A549 (cell line): ENCODE measurements around the gene CHSY3. TPM values are rescaled to one million over a fixed set of nuclear protein-coding genes. Genes with fewer than 3 reads are reported as not detected.

Experiments used
- ATAC-seq, 2 experiments: fragments of 200-7000 bp in 1 of 2; fragments of >200 bp in 1 of 2; cut with Nextera tagmentation in 1 of 2; cut with Tn5 transposase in 1 of 2; 3 replicates each; pipeline versions ENCODE4 v1.8.0 to v1.9.1; 2018 to 2020; ENCODE audit warnings: mild to moderate bottlenecking in 1 of 2, moderate library complexity in 1 of 2
- CTCF ChIA-PET: fragments of 300-600 bp; sonication (Branson Sonifier 250); formaldehyde crosslinking; extraction: SDS; loops from one replicate; lab custom pipeline; 2021; ENCODE audit warnings: antibody characterized with exemption, inconsistent platforms; lab: Yijun Ruan, JAX
- POLR2A ChIA-PET: fragments of 350-600 bp; formaldehyde crosslinking; extraction: SDS; loops from one replicate; lab custom pipeline; 2021; ENCODE audit warnings: antibody characterized with exemption, inconsistent platforms; lab: Yijun Ruan, JAX
- DNase-seq, 2 experiments: peaks; one replicate each; pipeline versions ENCODE4 v3.0.0 to v3.0.0-alpha.2; 2011 to 2016; ENCODE audit warnings: low read depth in 1 of 2, low spot score in 1 of 2
- FAIRE-seq: peaks from 2 replicates; lab custom pipeline; 2011; peaks lifted over from hg19 to GRCh38; lab: Jason Lieb, UNC
- H3K27ac ChIP-seq, 2 experiments: fragments of >200 bp; sonication (Bioruptor Twin); formaldehyde crosslinking; 3 replicates each; pipeline ENCODE4 v1.5.1; 2016 to 2017
- H3K4me1 ChIP-seq: fragments of >200 bp; sonication (Bioruptor Twin); formaldehyde crosslinking; 3 replicates; pipeline ENCODE4 v1.6.1; 2016
- H3K4me2 ChIP-seq: fragments of >200 bp; sonication (Bioruptor Twin); formaldehyde crosslinking; 3 replicates; pipeline ENCODE4 v1.6.1; 2016
- H3K4me3 ChIP-seq: fragments of >200 bp; sonication (Bioruptor Twin); formaldehyde crosslinking; 3 replicates; pipeline ENCODE4 v1.5.1; 2016
- H3K9me3 ChIP-seq: fragments of >200 bp; sonication (Bioruptor Twin); formaldehyde crosslinking; 3 replicates; pipeline ENCODE4 v1.6.1; 2016
- BHLHE40 ChIP-seq: IDR thresholded peaks from 2 replicates; pipeline ENCODE4 v1.6.1; 2012; ENCODE audit warnings: low read depth, low read length, inconsistent platforms
- CBX2 ChIP-seq: fragments of 200-600 bp; sonication (generic); IDR thresholded peaks from 2 replicates; pipeline ENCODE4 v1.6.1; 2016; ENCODE audit warnings: low read depth, mild to moderate bottlenecking, borderline replicate concordance
- CHD4 ChIP-seq: fragments of 200-600 bp; sonication (generic); IDR thresholded peaks from 2 replicates; pipeline ENCODE4 v1.6.1; 2016; ENCODE audit warnings: antibody characterized with exemption, mild to moderate bottlenecking, borderline replicate concordance
- E2F6 ChIP-seq: IDR thresholded peaks from 2 replicates; pipeline ENCODE4 v1.6.1; 2012; ENCODE audit warnings: low read depth, borderline replicate concordance
- EHF ChIP-seq: fragments of 250-450 bp; sonication (Bioruptor Pico); IDR thresholded peaks from 2 replicates; pipeline ENCODE4 v1.5.0; 2020; ENCODE audit warnings: mild to moderate bottlenecking
- EP300 ChIP-seq, 2 experiments: fragments of >200 bp; sonication (Bioruptor Twin); formaldehyde crosslinking; IDR thresholded peaks; 2 replicates in 1 of 2; 3 replicates in 1 of 2; pipeline ENCODE4 v1.6.1; 2016 to 2017
- GATA3 ChIP-seq: IDR thresholded peaks from 2 replicates; pipeline ENCODE4 v1.6.1; 2012; ENCODE audit warnings: borderline replicate concordance
- HES2 ChIP-seq: fragments of >200 bp; sonication (Bioruptor Twin); formaldehyde crosslinking; IDR thresholded peaks from 2 replicates; pipeline ENCODE4 v1.6.1; 2016
- HMGXB4 ChIP-seq: fragments of 250-450 bp; sonication (Bioruptor Pico); IDR thresholded peaks from 2 replicates; pipeline ENCODE4 v1.5.0; 2021; ENCODE audit warnings: mild to moderate bottlenecking, moderate library complexity, borderline replicate concordance
- JUNB ChIP-seq: fragments of >200 bp; sonication (Bioruptor Twin); formaldehyde crosslinking; IDR thresholded peaks from 2 replicates; pipeline ENCODE4 v1.6.1; 2016
- KDM1A ChIP-seq: fragments of 200-600 bp; sonication (generic); IDR thresholded peaks from 2 replicates; pipeline ENCODE4 v1.6.1; 2016; ENCODE audit warnings: low read depth, mild to moderate bottlenecking
- MAFK ChIP-seq: fragments of 450-650 bp; IDR thresholded peaks from 2 replicates; pipeline ENCODE4 v1.6.1; 2014; ENCODE audit not compliant: partially characterized antibody
- MAX ChIP-seq: IDR thresholded peaks from 2 replicates; pipeline ENCODE4 v1.6.1; 2012
- MAZ ChIP-seq: fragments of 150-350 bp; IDR thresholded peaks from 2 replicates; pipeline ENCODE4 v1.6.1; 2014; ENCODE audit warnings: antibody characterized with exemption, low read depth, low read length, borderline replicate concordance
- POLR2A ChIP-seq: IDR thresholded peaks from 2 replicates; pipeline ENCODE4 v1.6.1; 2012; ENCODE audit warnings: mild to moderate bottlenecking, low read length
- REST ChIP-seq: fragments of 200-600 bp; sonication (generic); IDR thresholded peaks from 2 replicates; pipeline ENCODE4 v1.6.1; 2016; ENCODE audit warnings: antibody characterized with exemption, mild to moderate bottlenecking, moderate library complexity
- RFX5 ChIP-seq: fragments of 450-650 bp; IDR thresholded peaks from 2 replicates; pipeline ENCODE4 v1.7.1; 2014; ENCODE audit warnings: antibody characterized with exemption, mild to moderate bottlenecking, moderate library complexity
- RNF2 ChIP-seq: fragments of 200-600 bp; sonication (generic); IDR thresholded peaks from 2 replicates; pipeline ENCODE4 v1.6.1; 2016; ENCODE audit warnings: low read depth, mild to moderate bottlenecking, antibody characterized with exemption, moderate library complexity, borderline replicate concordance
- USF2 ChIP-seq: fragments of 450-650 bp; IDR thresholded peaks from 2 replicates; pipeline ENCODE4 v1.6.1; 2014; ENCODE audit warnings: antibody characterized with exemption
- ZC3H11A ChIP-seq: fragments of 450-650 bp; IDR thresholded peaks from 2 replicates; pipeline ENCODE4 v1.6.1; 2014; ENCODE audit warnings: antibody characterized with exemption, mild to moderate bottlenecking
- ZFP36 ChIP-seq: fragments of 450-650 bp; IDR thresholded peaks from 2 replicates; pipeline ENCODE4 v1.6.1; 2014; ENCODE audit warnings: borderline replicate concordance; ENCODE audit not compliant: partially characterized antibody
- ZNF302 ChIP-seq: fragments of 250-450 bp; sonication (Bioruptor Pico); IDR thresholded peaks from 2 replicates; pipeline ENCODE4 v1.9.0; 2021; ENCODE audit warnings: inconsistent platforms, mild to moderate bottlenecking, moderate library complexity
- WGBS: methylation state at CpG from one replicate; pipeline ENCODE4 v1.1.6; 2017; ENCODE audit errors: missing lambda C conversion rate; 5-methylcytosine and 5-hydroxymethylcytosine counted together
- polyA plus RNA-seq, 4 experiments: library from polyadenylated mRNA; depleted of rRNA in 3 of 4; stranded (reverse); fragments of >200 nt; fragmentation: RNase III in 1 of 4; extraction: RNeasy Plus Mini Kit Qiagen cat#74134 plus additional on column Dnase treatment in 1 of 4; gene quantifications; 2 replicates in 3 of 4; 3 replicates in 1 of 4; pipeline ENCODE4 v1.2.3, GENCODE V29; 2011 to 2017

Gene CHSY3
- polyA plus RNA-seq, 2 of the 4 experiments (the other 2 are of a cell fraction), result 0.06 to 0.12 TPM

- TF ChIP-seq HMGXB4 (no peak), EHF (no peak)
These were observed 237.5 kb downstream of the CHSY3 start (continued) for GRCh38 chr5:130141659-130142320.

GRCh38 chr5:130151239-130151638, 247.0 kb downstream of the CHSY3 start:
- DNase-seq, result no peak
- TF ChIP-seq KDM1A, result no peak
- TF ChIP-seq MAX, result no peak
- no peak for TF ChIP-seq CHD4
- TF ChIP-seq EP300 (IDR thresholded peaks at IDR 0.05), result no peak
- no peak for TF ChIP-seq RFX5
- no peak for TF ChIP-seq RNF2
- TF ChIP-seq CBX2, result no peak
- TF ChIP-seq MAZ, result no peak
- no peak for TF ChIP-seq JUNB
- TF ChIP-seq, all 56 proteins: peak for 0
- H3K27ac ChIP-seq, result no peak overlapping the region
- no peak overlapping the region for H3K4me2 ChIP-seq
- POLR2A ChIA-PET, result no interaction called here
- ATAC-seq (no peak), FAIRE-seq (no peak)
- H3K4me3 ChIP-seq, result no peak overlapping the region
- H3K9me3 ChIP-seq, result no peaks in the 10 kb centered on the region
- no peaks in the 10 kb centered on the region for H3K4me1 ChIP-seq
- CTCF ChIA-PET, result no interaction called here
- 3% methylated on average over 2 of the region's 2 CpGs for WGBS

- POLR2A ChIA-PET, result no interaction called here
These were observed 251.2 kb downstream of the CHSY3 start for GRCh38 chr5:130155345-130156011.

GRCh38 chr5:130158036-130158435, 253.8 kb downstream of the CHSY3 start:
- Histone ChIP-seq H3K4me2 (no peak overlapping the region), H3K9me3 (no peaks in the 10 kb centered on the region), H3K27ac (no peak overlapping the region), H3K4me1 (no peaks in the 10 kb centered on the region), H3K4me3 (no peak overlapping the region)
- ATAC-seq (no peak), DNase-seq (no peak), FAIRE-seq (no peak)
- POLR2A ChIA-PET, result no interaction called here
- 29% methylated on average over 3 of the region's 3 CpGs for WGBS
- CTCF ChIA-PET, result no interaction called here
- TF ChIP-seq ZFP36, result no peak
- TF ChIP-seq ZC3H11A, result no peak
- TF ChIP-seq ZNF302 (CRISPR knock-in tag), result no peak
- TF ChIP-seq BHLHE40, result no peak
- TF ChIP-seq E2F6, result no peak
- no peak for TF ChIP-seq MAFK
- no peak for TF ChIP-seq POLR2A
- no peak for TF ChIP-seq HES2
- TF ChIP-seq REST, result no peak

More at GRCh38 chr5:130155345-130156011, 251.2 kb downstream of the CHSY3 start:
- Histone ChIP-seq H3K27ac (no peak overlapping the region), H3K4me2 (no peak overlapping the region), H3K4me3 (no peak overlapping the region), H3K4me1 (no peaks in the 10 kb centered on the region), H3K9me3 (no peaks in the 10 kb centered on the region)
- ATAC-seq, result no peak
- DNase-seq, result no peak
- WGBS, result 24% methylated on average over 5 of the region's 5 CpGs
- FAIRE-seq, result no peak
- CTCF ChIA-PET, result interaction anchor here (1.1 kb wide), 1 partner anchor 15 kb away, joined by 3 read pairs; no protein-coding TSS in a partner anchor
- TF ChIP-seq CHD4 (no peak), GATA3 (no peak), USF2 (no peak)
